HEK293 (cell line): ENCODE results near the gene RBMS1.

ENCODE experiments used
- CTCF ChIP-seq: fragments of 450-650 bp; formaldehyde crosslinking; IDR thresholded peaks from 2 replicates; pipeline ENCODE4 v1.5.1; 2016; ENCODE audit warnings: missing biosample characterization, missing genetic modification characterization
- ZBTB8A ChIP-seq: fragments of 450-650 bp; formaldehyde crosslinking; IDR thresholded peaks from 2 replicates; pipeline ENCODE4 v1.5.1; 2016; ENCODE audit warnings: missing biosample characterization, missing genetic modification characterization
- ZNF10 ChIP-seq: fragments of 450-650 bp; formaldehyde crosslinking; IDR thresholded peaks from 2 replicates; pipeline ENCODE4 v1.5.1; 2017; ENCODE audit warnings: missing biosample characterization, missing genetic modification characterization
- ZNF133 ChIP-seq: fragments of 450-650 bp; formaldehyde crosslinking; IDR thresholded peaks from 2 replicates; pipeline ENCODE4 v1.5.1; 2016; ENCODE audit warnings: missing biosample characterization, missing genetic modification characterization
- ZNF488 ChIP-seq: fragments of 450-650 bp; formaldehyde crosslinking; IDR thresholded peaks from 2 replicates; pipeline ENCODE4 v1.5.1; 2016; ENCODE audit warnings: missing biosample characterization, missing genetic modification characterization
- ZNF580 ChIP-seq: fragments of 450-650 bp; formaldehyde crosslinking; IDR thresholded peaks from 2 replicates; pipeline ENCODE4 v1.5.1; 2016; ENCODE audit warnings: missing biosample characterization, missing genetic modification characterization

- TF ChIP-seq CTCF (tag by site-specific recombination) (no peak), ZBTB8A (tag by site-specific recombination) (no peak), ZNF133 (no peak), ZNF580 (no peak), ZNF10 (tag by site-specific recombination) (no peak), ZNF488 (no peak)
Observed at GRCh38 chr2:160271171-160272086, 222.2 kb downstream of the RBMS1 start.
